Measurements from ENCODE around the gene SWAP70. TPM values are rescaled to one million over a fixed set of nuclear protein-coding genes. Genes with fewer than 3 reads are reported as not detected.
A peak's percentile ranks its signal among the peaks of the same experiment; 100 is the strongest.

The SWAP70 gene
- total RNA-seq, 1 donor from 2014 or later: 39.7 TPM

DNA sequence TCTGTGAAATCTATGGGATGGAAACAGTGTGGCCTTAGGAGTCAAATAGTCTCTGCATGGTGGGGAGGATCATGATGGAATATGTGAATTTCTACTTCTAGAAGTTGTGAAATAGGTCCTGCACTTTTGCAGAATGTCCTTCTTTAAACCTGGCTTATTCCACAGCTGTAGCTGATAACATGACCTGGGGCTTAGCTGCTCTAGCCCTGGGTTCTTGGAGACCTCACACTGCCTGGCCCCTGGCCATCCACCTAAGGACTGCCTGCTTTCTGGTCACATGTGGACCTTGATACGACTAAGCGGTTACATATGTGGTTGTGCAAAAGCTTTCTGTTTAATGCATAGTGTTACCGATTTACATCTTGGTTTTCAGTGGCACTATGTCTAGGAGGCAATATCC, 88.2 kb downstream of the SWAP70 start:
- Mint-ChIP-seq H3K27me3 (ENCODE audit: unreplicated experiment) (no peaks in the 10 kb centered on the region), H3K4me1 (ENCODE audit: unreplicated experiment) (peaks cover 61% of the 10 kb centered on the region)
- DNase-seq (ENCODE audit: extremely low spot score, unreplicated experiment): no peak

DNA sequence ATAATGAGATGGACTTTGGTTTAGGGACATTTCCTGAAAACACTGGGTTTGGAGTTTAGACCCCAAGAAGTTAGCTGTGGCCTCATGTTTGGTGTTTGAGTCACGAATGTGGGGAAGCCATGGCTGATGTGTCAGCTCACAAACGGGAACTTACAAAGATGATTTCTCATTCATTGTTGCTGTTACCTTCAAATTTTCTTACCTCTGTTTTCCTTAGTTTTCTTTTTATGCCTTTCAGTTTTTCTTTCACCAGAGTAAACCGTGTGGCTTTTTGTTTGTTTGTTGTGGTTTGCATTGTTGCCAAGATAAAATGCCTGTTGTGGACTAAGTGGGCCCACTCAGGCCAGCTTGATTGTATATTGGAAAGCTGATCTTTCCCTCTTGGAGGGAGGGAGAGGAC, 89.1 kb downstream of the SWAP70 start:
- Mint-ChIP-seq H3K27ac (ENCODE audit: unreplicated experiment) (peak overlapping the region; percentile 85), H3K27me3 (ENCODE audit: unreplicated experiment) (no peaks in the 10 kb centered on the region), H3K4me3 (ENCODE audit: unreplicated experiment) (no peak overlapping the region), H3K4me1 (ENCODE audit: unreplicated experiment) (peaks cover 60% of the 10 kb centered on the region), H3K36me3 (ENCODE audit: unreplicated experiment) (peaks cover 21% of the 10 kb centered on the region), H3K9me3 (ENCODE audit: unreplicated experiment) (no peaks in the 10 kb centered on the region)
- TF ChIP-seq, protein P1, sequence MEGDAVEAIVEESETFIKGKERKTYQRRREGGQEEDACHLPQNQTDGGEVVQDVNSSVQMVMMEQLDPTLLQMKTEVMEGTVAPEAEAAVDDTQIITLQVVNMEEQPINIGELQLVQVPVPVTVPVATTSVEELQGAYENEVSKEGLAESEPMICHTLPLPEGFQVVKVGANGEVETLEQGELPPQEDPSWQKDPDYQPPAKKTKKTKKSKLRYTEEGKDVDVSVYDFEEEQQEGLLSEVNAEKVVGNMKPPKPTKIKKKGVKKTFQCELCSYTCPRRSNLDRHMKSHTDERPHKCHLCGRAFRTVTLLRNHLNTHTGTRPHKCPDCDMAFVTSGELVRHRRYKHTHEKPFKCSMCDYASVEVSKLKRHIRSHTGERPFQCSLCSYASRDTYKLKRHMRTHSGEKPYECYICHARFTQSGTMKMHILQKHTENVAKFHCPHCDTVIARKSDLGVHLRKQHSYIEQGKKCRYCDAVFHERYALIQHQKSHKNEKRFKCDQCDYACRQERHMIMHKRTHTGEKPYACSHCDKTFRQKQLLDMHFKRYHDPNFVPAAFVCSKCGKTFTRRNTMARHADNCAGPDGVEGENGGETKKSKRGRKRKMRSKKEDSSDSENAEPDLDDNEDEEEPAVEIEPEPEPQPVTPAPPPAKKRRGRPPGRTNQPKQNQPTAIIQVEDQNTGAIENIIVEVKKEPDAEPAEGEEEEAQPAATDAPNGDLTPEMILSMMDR (IDR thresholded peaks at IDR 0.05): no peak
- DNase-seq (ENCODE audit: extremely low spot score, unreplicated experiment): no peak

More for the DNA sequence above, 88.2 kb downstream of the SWAP70 start:
- TF ChIP-seq, protein P1 (IDR thresholded peaks at IDR 0.05): no peak
- H3K27ac Mint-ChIP-seq (ENCODE audit: unreplicated experiment): no peak overlapping the region
- no peak overlapping the region for H3K4me3 Mint-ChIP-seq (ENCODE audit: unreplicated experiment)
- peaks cover 21% of the 10 kb centered on the region for H3K36me3 Mint-ChIP-seq (ENCODE audit: unreplicated experiment)
- H3K9me3 Mint-ChIP-seq (ENCODE audit: unreplicated experiment): no peaks in the 10 kb centered on the region

DNA sequence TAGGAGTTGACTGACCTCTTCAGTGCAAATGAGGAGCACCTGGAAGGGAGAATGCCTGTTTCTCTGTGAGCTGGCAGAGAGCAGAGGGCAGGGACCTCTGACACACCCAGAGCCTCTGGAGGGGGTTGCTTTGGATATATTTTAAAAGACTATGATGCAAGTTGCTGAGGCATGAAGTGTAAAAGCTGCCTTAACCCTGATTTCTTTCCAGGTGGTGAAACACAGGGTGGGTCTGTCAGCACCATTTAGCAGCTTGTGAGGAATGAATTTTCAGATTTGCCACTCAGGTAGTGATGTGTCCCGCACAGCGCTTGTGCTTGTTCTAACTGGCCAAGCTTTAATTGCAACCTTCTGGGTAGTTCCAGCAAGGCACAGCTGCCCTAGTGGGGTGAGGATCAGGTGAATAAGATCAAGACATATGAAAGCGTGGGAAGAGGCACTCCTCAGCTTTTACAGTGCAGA, 90.2 kb downstream of the SWAP70 start:
- Mint-ChIP-seq H3K36me3 (ENCODE audit: unreplicated experiment) (peaks cover 15% of the 10 kb centered on the region), H3K4me3 (ENCODE audit: unreplicated experiment) (no peak overlapping the region), H3K4me1 (ENCODE audit: unreplicated experiment) (peaks cover 54% of the 10 kb centered on the region), H3K9me3 (ENCODE audit: unreplicated experiment) (no peaks in the 10 kb centered on the region), H3K27me3 (ENCODE audit: unreplicated experiment) (no peaks in the 10 kb centered on the region), H3K27ac (ENCODE audit: unreplicated experiment) (no peak overlapping the region)
- no peak for DNase-seq (ENCODE audit: extremely low spot score, unreplicated experiment)
- TF ChIP-seq, protein P1 (IDR thresholded peaks at IDR 0.05): no peak

DNA sequence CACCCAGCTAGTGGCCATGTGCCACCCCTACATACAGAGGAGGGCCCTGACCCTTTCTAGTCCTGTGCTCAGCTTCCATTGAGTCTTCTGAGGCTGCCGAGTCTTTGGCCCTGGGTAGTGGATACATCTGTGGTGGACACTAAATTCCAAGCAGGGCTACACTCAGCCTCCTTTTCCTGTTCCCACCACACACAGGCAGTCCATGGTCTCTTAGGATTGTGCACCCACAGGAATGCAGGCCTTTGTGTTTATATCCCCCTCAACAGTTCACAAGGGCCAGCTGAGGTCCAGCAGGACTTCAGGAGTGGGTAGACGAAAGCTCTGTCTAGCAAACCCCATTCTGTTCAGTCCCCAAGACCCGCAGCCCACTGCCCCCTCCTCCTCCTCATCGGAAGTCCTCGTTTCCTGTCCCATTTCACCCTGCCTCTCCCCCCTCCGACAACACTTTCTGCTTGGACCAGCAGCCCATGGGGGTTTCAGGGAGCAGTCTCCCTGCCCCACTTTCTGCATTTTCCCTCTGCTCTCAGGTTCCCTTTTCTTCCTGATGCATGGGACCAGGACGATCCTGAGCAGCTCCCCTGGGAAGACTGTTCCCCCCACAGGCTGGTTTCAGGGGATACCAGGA, 91.8 kb downstream of the SWAP70 start:
- DNase-seq (ENCODE audit: extremely low spot score, unreplicated experiment): no peak
- Mint-ChIP-seq H3K4me3 (ENCODE audit: unreplicated experiment) (peak overlapping the region; percentile 10), H3K36me3 (ENCODE audit: unreplicated experiment) (peaks cover 5% of the 10 kb centered on the region), H3K27me3 (ENCODE audit: unreplicated experiment) (no peaks in the 10 kb centered on the region), H3K27ac (ENCODE audit: unreplicated experiment) (peak overlapping the region; percentile 74), H3K9me3 (ENCODE audit: unreplicated experiment) (no peaks in the 10 kb centered on the region), H3K4me1 (ENCODE audit: unreplicated experiment) (peaks cover 71% of the 10 kb centered on the region)
- TF ChIP-seq, protein P1 (IDR thresholded peaks at IDR 0.05): no peak

DNA sequence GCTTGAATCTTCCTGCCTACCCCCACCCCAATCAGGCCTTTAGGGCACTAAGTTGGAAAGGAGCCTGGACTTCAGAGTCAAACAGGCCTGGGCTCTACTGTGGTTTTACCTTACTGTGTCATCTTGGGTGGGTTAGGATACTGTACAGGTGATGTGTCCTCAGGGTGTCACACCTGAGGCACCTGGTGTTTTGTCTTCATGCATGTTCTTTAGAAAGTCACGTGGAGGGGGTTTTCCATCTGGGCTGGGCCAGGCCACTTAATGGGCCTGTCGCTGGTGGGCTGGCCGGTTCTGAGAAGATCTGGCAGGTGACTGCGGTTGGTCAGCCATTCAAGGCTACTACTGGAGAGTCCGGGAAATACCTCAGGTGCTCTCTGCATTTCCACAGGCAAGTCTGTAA, 92.6 kb downstream of the SWAP70 start:
- no peak for DNase-seq (ENCODE audit: extremely low spot score, unreplicated experiment)
- TF ChIP-seq, protein P1 (IDR thresholded peaks at IDR 0.05): no peak
- H3K27me3 Mint-ChIP-seq (ENCODE audit: unreplicated experiment): no peaks in the 10 kb centered on the region
- H3K9me3 Mint-ChIP-seq (ENCODE audit: unreplicated experiment): no peaks in the 10 kb centered on the region
- H3K4me3 Mint-ChIP-seq (ENCODE audit: unreplicated experiment): no peak overlapping the region
- peaks cover 79% of the 10 kb centered on the region for H3K4me1 Mint-ChIP-seq (ENCODE audit: unreplicated experiment)
- peaks cover 3% of the 10 kb centered on the region for H3K36me3 Mint-ChIP-seq (ENCODE audit: unreplicated experiment)
- peak overlapping the region; percentile 74 for H3K27ac Mint-ChIP-seq (ENCODE audit: unreplicated experiment)
